Measurements from ENCODE around the gene ENGASE.

GRCh38 chr17:79049821-79050220 lies 24.8 kb upstream of the ENGASE start:
- TF ChIP-seq RAD21 (IDR thresholded peaks at IDR 0.05; ENCODE audit: low read depth) (no peak), TEAD4 (IDR thresholded peaks at IDR 0.05) (no peak), TAF1 (IDR thresholded peaks at IDR 0.05; ENCODE audit: low read depth) (no peak)
